ENCODE data around the gene RENBP.

- TF ChIP-seq, protein P1, sequence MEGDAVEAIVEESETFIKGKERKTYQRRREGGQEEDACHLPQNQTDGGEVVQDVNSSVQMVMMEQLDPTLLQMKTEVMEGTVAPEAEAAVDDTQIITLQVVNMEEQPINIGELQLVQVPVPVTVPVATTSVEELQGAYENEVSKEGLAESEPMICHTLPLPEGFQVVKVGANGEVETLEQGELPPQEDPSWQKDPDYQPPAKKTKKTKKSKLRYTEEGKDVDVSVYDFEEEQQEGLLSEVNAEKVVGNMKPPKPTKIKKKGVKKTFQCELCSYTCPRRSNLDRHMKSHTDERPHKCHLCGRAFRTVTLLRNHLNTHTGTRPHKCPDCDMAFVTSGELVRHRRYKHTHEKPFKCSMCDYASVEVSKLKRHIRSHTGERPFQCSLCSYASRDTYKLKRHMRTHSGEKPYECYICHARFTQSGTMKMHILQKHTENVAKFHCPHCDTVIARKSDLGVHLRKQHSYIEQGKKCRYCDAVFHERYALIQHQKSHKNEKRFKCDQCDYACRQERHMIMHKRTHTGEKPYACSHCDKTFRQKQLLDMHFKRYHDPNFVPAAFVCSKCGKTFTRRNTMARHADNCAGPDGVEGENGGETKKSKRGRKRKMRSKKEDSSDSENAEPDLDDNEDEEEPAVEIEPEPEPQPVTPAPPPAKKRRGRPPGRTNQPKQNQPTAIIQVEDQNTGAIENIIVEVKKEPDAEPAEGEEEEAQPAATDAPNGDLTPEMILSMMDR (conservative IDR thresholded peaks at IDR 0.05; ENCODE audit: low read length): no peak
- TF ChIP-seq EZH2phosphoT487 (IDR thresholded peaks at IDR 0.05; ENCODE audit: borderline replicate concordance, low read depth, low read length): no peak
Observed at GRCh38 chrX:153902385-153902784, 42.1 kb downstream of the RENBP start.
